Activated CD8-positive, alpha-beta memory T cell treated with anti-CD3 and anti-CD28 coated beads, Interleukin-2, amount 50 U/mL, for 24 hours (primary cell): ENCODE results near the gene ACSM2A.
"Not testable (repeated sequence)": the region's sequence is repeated elsewhere in the genome, so short reads cannot be mapped to it uniquely, and the experiment has no call there.

Source experiments
- DNase-seq: peaks from one replicate; pipeline ENCODE4 v3.0.0-alpha.2; 2020; ENCODE audit errors: extremely low read depth

Gene ACSM2A

GRCh38 chr16:20459227-20459626, 7.9 kb downstream of the ACSM2A start:
- DNase-seq: not testable (repeated sequence)

DNA sequence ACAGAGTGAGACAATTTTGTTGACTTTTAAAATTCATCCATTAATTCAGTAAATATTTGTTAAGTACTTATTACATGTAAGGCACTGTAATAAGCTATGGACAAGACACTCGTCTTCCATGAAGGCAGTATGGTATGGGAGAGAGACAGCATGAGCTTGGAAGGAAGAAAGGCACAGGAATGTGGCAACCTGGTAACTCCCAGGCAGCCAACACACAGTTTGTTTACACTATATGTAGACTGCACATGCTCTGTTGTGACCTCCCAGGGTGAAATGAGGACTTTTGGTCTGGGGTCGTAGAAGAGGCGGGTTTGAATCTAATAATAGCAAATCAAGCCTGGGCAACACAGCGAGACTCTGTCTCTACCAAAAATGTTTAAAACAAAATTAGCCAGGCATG, 9.0 kb downstream of the ACSM2A start:
- not testable (repeated sequence) for DNase-seq

DNA sequence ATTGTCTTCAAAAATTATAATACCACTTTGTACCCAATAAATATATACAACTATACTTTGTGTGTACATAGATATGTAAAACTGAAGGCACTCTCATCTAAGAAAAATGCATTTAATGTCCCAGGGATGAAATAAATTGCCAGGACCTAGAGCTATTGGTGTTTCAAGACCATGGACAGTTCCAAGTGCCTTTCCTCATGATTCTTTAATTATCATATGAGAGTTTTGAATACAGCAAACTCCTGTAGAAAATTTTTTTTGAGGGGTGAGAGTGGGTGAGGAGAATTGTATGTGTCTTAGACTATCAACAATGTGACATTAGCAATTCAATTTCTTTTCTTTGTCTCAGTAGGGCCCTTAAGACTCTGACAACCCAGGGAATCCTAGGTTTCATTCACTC, 17.6 kb downstream of the ACSM2A start:
- DNase-seq: not testable (repeated sequence)

DNA sequence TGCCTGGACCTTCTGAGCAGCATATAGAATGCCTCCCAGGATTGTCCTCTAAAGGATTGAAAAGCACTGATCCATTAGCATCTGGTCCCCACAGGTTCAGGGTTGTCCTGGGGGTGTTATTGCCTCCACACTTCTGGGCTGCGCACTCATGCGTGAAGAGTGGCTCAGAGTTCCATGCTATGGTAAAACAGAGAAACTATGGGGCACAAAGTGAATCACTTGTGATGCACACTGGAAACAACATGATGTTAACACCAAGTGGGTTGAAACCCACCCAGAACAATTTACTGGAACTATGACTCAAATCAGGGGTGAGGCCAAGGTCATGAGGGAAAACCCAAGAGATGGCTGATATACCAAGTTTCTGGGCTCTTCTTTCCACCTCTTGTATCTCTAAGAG, 18.6 kb downstream of the ACSM2A start:
- not testable (repeated sequence) for DNase-seq

GRCh38 chr16:20470732-20471131, 19.4 kb downstream of the ACSM2A start:
- not testable (repeated sequence) for DNase-seq

GRCh38 chr16:20477188-20477744, 25.9 kb downstream of the ACSM2A start:
- not testable (repeated sequence) for DNase-seq

GRCh38 chr16:20483989-20484388, 32.7 kb downstream of the ACSM2A start:
- not testable (repeated sequence) for DNase-seq

GRCh38 chr16:20484726-20485125, 33.4 kb downstream of the ACSM2A start:
- DNase-seq: no peak

DNA sequence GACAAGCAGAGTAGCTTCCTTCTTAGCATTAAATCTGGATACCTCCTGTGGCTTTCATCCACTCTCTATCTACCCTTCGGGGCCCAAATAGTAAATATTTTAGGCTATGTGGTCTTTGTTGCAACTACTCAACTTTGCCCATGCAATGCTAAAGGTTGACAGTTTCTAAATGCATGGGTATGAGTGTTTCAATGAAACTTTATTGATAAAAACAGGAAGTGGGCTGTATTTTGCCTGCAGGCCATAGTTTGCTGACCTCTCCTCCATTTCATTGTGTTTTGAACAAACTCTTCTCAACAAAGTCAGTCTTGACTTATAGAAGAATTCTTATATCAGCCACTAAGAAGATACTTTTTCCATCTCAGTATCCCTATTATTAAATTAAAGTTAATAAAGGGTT, 34.1 kb downstream of the ACSM2A start:
- DNase-seq: no peak

DNA sequence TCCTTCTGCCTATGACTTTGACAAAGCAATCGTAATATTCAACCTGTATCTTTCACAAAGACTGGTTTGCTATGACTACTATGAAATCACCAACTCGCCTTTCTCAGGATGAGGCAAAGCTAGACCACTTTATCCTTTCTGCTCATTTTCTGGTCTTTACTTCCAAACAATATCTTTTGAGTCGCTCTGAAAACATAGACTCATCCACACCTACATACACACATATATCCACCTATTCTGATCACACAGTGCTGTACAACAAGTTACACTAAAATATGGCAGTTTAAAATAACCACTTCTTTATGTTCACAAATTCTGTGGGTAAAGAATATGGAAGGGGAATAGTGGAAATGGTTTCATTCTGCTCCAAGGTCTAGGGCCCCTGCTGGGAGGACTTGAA, 39.7 kb downstream of the ACSM2A start:
- DNase-seq: not testable (repeated sequence)

DNA sequence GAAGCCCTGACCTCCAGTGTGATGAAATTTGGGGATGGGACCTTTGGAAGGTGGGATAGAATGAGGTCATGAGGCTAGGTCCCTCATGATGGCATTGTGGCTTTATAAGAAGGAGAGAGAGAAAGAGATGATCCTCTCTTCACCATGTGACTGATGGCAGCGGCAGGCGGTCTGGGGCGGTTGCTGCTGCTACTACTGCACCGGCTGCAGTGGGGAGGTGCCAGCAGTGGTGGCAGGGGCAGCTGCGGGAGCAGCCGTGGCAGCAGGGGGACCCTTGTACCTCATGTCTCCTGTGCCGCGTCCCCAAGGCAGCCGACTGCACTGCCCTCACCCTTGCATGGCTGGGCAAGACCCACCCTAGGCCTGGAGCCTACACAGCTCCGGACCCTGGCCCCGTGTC, 40.1 kb downstream of the ACSM2A start:
- DNase-seq: not testable (repeated sequence)

GRCh38 chr16:20504418-20504817, 53.1 kb downstream of the ACSM2A start:
- no peak for DNase-seq

- DNase-seq: no peak
Measured at GRCh38 chr16:20507280-20507679, 56.0 kb downstream of the ACSM2A start.

- DNase-seq: no peak
Measured at GRCh38 chr16:20510323-20510722, 59.0 kb downstream of the ACSM2A start.

- no peak for DNase-seq
Measured at GRCh38 chr16:20515688-20516090, 64.4 kb downstream of the ACSM2A start.

DNA sequence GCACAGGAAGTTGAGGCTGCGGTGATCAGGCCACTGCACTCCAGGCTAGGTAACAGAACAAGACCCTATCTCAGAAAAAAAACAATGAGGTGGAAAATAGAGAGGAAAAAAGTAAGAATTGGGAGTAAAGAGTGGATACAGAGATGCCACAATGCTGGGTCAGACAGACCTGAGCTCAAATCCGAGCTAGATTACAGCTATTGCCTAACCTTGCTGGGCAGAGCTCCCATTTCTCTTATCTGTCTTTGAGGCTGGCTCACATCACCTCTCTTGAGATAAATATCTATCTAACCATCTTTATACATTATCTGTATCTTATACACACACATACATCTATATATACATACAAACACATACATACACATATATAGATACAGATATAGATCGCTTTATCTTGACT, 65.8 kb downstream of the ACSM2A start:
- no peak for DNase-seq

DNA sequence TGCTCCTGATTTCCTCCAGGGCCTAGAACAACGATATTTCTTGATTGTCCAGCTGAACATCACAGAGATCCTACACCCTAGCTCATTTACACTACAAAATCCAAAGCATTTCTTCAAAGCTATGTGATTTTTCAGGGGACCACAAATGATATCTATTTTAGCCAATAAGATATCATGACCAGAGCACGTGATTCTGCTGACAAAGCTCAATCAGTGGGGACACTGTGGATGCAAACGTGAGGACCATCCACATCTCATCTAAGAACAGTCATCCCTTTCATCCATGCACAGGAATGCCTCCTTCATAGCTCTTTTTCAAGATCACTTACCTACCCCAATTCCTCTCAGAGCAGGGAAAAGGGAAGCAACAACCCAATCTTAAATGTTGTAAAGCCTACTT, 67.9 kb downstream of the ACSM2A start:
- no peak for DNase-seq

DNA sequence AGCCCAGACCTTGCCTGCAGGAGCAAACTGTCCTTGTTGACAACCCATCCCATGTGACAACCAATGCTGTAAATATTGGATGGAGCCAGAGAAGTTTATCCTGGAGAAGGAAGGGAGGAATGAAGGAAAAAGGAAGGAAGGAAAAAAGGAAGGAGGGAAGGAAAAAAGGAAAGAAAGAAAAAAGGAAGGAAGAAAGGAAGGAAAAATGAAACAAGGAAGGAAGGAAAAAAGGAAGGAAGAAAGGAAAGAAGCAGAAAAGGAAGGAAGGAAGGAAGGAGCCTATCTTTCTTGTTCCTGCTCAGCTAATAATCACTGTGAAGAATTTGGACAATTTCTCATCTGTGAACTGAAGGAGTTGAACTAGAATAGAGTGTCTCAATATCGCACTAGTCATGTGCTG, 68.8 kb downstream of the ACSM2A start:
- DNase-seq: no peak

DNA sequence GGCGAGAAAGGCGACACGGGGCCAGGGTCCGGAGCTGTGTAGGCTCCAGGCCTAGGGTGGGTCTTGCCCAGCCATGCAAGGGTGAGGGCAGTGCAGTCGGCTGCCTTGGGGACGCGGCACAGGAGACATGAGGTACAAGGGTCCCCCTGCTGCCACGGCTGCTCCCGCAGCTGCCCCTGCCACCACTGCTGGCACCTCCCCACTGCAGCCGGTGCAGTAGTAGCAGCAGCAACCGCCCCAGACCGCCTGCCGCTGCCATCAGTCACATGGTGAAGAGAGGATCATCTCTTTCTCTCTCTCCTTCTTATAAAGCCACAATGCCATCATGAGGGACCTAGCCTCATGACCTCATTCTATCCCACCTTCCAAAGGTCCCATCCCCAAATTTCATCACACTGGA, 80.5 kb downstream of the ACSM2A start:
- not testable (repeated sequence) for DNase-seq

GRCh38 chr16:20532284-20532792, 81.0 kb downstream of the ACSM2A start:
- not testable (repeated sequence) for DNase-seq

DNA sequence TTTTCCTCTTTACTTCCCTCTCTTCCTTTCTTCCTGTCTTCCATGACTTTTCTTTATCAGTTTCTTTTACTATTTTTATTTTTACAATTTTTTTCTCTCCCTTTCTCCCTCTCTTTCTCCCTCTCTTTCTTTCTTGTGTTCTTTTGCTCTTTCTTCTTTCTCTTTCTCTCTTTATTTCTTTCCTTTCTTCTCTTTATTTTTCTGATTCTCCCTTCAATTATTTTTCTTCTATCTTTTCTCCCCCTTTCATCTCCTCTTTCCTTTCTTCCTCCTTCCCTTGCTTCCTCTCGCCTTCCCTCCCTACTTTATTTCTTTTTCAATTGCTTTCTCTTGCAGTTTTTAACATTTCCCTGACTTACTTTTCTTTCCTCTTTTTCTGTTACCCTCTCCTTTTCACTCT, 85.3 kb downstream of the ACSM2A start:
- not testable (repeated sequence) for DNase-seq
